Embryonic facial prominence (tissue), 1 donor: ENCODE measurements around the gene ACSL6.
A peak's percentile ranks its signal among the peaks of the same experiment; 100 is the strongest.

Experiments
- DNase-seq: peaks from one replicate; pipeline ENCODE4 v3.0.0-alpha.2; 2016; ENCODE audit errors: extremely low spot score

ACSL6 gene

DNA sequence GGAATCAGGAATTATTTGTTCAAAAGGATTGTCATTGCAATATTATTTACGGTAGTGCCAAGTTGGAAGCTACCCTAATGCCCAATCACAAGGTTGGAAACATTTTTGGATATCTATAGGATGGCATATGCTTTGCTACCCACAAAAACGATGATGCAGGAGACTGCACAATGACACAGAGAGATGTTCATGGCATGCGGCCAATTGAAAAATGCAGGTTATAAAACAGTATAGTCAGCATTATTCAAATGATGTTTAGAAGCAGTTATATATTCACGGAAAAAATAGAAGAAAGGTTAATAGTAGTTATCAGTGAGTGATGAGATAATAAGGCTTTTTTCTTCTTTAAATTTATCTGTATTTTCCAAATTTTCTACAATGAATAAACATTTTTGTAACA lies 5.9 kb upstream of the ACSL6 start:
- no peak for DNase-seq

- DNase-seq = no peak
These were observed 5.3 kb upstream of the ACSL6 start for GRCh38 chr5:132016721-132017250.

DNA sequence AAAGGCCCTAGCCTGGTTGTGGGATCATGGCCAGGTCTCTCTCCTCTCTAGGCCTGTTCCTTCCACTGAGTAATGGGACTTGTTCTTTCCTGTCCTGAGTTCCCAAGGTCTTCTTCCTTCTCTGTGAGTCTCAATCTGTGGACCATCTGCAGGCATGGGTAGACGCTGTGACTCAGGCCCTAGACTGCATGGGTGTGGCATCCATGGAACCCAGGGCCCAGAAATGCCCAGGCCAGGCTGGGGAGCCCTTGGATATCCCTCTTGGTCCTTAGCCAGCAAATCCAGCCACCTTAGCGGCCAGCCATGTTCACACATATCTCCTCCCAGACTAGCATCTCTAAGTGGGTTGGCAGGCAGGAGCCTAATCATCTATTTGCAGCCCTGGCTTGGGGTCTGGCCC lies 2.3 kb upstream of the ACSL6 start:
- no peak for DNase-seq

DNA sequence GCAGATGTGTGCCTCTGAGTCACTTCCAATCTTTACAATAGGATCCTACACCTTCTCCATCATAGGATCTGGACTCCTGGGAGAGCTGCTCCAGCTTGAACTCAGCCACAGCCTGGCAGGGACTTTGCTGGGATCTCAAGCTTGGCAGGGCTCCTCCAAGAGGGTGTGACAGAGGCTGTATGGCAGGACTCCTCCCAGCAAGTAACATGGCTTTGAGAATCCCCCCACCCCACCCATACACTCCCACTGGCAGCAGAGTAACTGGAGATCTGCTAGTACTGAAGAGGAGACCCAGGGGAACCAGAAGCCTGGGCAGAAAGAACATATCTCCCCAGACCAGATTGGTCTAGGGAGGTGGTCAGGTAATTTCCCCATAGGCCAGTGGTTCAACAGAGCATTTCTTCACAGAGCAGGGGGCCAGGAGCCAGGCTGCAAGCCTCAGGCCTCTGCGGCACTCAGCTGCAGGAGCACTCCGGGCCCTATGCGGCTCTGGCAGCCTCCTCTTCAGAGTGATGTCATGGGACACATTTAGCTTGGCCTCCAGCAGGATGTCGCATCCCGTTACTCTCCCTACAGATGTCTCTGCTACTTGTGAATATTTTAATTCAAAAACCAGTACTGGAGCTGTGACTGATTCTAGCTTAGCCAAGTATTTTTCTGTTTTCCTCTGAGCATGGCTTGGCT lies 1.7 kb upstream of the ACSL6 start:
- DNase-seq = no peak

- DNase-seq = peak; percentile 49
These were observed 1.0 kb upstream of the ACSL6 start for GRCh38 chr5:132012371-132013005.

- DNase-seq = no peak
These were observed 353 bp downstream of the ACSL6 start for GRCh38 chr5:132010989-132011621.

DNA sequence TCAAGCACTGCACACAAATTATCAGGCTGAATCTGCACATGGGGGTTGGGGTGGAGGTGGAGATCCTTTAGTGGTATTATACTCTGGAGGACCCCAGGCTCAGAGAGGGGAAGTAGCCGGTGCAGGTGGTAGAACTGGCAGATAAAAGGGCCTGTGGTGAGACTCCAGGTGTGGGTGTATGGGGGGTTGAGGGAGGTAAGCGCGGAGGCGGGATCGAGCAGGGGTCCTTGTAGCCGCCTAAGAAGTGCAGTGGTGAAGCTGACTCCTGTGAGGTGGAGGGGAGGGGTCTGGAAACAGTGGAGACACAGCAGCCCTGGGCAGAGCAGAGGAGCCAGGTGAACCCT lies 841 bp downstream of the ACSL6 start:
- DNase-seq = no peak

GRCh38 chr5:132009706-132010405 lies 1.6 kb downstream of the ACSL6 start:
- no peak for DNase-seq

- no peak for DNase-seq
These were observed 2.3 kb downstream of the ACSL6 start for GRCh38 chr5:132008961-132009680.

DNA sequence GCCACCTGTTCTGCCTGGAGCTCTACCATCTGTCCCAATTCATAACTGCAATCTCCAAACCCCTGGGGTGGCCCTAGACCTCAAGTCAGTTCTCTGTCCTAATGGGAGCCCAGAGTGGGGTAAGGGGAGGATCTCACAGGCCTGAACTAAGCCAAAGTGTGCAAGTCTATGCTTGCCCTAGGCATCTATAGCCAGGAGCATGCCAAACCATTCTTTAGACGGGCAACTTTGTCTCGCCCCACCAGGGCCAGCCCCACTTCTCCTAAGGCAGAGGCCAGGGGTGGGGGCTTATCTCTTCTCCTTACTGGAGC lies 3.3 kb downstream of the ACSL6 start:
- DNase-seq = no peak

GRCh38 chr5:132007399-132008162 lies 3.9 kb downstream of the ACSL6 start:
- no peak for DNase-seq

DNA sequence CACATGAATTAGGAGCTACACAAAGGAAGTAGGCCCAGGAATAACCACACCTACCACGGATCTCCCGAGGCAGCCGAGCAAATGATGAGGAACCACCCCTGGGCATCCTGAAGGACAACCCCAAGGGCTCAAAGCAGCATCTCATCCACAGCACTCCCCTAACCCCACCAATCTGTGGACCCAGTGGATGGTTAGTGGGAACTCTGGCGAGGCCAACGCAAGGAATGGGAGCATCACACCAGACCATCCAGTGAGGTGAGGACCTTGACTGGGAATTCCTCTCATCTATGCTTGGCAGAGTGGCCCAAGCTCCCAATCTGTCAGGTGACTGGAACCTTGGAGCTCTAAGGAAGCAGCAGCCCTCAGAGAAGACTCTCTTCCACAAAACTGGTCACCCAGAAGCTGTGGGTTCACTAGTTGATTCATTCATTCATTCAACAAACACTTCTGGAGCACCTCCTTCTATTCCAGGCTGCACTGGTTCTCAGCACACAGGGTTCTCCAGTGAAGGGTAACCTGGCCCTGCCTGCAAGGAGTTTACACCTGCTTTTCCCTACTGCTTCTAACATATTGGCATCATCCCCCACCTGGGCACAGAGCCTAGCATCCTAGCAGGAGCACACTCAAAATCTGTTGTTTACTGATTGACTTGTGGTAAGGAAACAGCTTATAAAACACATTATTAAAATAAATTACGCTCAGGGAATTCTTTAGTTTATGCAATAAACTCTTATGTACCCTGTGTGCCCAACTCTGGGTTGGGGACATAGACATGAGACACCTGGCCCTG lies 4.9 kb downstream of the ACSL6 start:
- DNase-seq = no peak

DNA sequence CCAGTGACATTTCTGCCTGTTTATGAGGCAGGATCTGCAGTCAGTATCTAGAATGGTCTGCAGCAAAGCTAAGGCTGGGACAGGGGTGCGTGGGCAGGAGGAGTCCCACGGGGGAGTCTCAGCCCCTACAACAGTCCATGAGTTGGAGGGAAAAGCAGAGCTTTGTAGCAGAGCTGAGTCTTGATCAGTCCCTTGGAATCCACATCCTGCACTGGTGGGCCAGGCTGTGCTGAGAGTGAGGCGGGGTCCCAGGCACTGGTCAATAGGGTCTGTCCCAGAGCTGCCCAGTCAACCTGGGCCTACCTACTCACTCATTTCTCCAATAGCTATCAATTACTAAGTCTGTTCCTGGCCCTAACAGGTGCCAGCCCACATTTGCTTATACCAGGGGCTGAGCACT lies 5.9 kb downstream of the ACSL6 start:
- DNase-seq = no peak

GRCh38 chr5:132003982-132004381 lies 7.5 kb downstream of the ACSL6 start:
- no peak for DNase-seq

GRCh38 chr5:132003170-132003744 lies 8.2 kb downstream of the ACSL6 start:
- no peak for DNase-seq

- DNase-seq = no peak
These were observed 8.7 kb downstream of the ACSL6 start for GRCh38 chr5:132002757-132003156.

- no peak for DNase-seq
These were observed 9.6 kb downstream of the ACSL6 start for GRCh38 chr5:132001647-132002561.

DNA sequence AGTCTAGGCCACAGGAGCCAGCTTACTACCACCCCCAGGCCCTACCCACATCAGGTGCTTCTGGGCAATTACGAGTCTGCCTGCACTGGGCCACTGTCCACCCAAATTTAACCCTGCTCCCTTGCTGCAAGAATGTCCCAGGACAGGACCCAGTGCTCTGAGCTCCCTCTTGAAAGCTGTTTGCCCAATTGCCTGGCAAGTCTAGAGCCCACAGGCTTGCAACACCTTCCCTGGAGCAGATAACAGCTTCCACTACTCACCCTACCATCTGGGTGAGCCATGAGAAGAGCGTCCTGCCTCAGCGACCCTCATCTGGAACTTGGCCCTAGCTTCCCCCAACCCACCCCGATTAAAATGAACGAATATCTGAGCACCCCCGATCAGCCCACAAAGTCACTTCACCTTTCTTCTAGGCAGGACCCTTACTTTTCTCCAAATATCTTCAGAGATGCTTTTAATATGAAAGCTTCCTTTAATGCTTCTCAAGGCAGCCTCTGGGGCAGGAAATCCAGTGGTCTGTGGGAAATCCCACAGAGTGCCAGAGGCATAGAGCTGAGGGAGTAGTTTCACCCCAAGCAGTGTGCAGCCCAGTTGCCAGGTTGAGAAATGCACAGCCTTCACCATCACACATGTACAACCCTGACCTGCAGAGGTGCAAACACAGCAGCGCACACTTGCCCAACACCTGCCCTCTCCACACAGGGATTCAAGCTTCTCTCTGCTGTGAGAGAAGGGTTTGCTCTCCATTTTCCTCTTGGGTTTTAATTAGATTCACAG lies 10.6 kb downstream of the ACSL6 start:
- DNase-seq = no peak

DNA sequence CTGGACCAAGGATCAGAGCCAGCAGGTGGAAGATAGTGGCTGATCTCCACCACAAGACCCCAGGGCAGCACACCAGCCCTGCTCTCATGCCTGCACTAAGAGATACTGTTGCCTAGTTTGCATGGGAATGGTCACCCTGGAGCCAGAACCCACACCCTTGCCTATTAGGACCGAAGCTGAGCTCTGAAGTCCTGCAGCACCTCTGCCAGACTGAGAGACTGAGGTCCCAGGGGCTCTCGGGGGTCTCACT lies 11.3 kb downstream of the ACSL6 start:
- no peak for DNase-seq
